HG03558 (cell line): Measurements from ENCODE around the gene IFNA1.
A peak's percentile ranks its signal among the peaks of the same experiment; 100 is the strongest.
"Not testable (repeated sequence)": the region's sequence is repeated elsewhere in the genome, so short reads cannot be mapped to it uniquely, and the experiment has no call there.

Experiments
- ATAC-seq: cut with Tn5 transposase; IDR thresholded peaks from one replicate; pipeline ENCODE4 v1.9.1; 2021; ENCODE audit warnings: moderate number of reproducible peaks; ENCODE audit not compliant: unreplicated experiment; ENCODE audit errors: extremely low read depth

Gene IFNA1

GRCh38 chr9:21440139-21440538 is at the start of gene IFNA1:
Gene IFNA1 (plus strand): TSS chr9:21440439. CDS start chr9:21440508, 69 bp downstream.
- ATAC-seq, result no peak

- peak; percentile 85 for ATAC-seq
These were observed 48.0 kb upstream of the IFNA1 start for GRCh38 chr9:21392270-21392669.

DNA sequence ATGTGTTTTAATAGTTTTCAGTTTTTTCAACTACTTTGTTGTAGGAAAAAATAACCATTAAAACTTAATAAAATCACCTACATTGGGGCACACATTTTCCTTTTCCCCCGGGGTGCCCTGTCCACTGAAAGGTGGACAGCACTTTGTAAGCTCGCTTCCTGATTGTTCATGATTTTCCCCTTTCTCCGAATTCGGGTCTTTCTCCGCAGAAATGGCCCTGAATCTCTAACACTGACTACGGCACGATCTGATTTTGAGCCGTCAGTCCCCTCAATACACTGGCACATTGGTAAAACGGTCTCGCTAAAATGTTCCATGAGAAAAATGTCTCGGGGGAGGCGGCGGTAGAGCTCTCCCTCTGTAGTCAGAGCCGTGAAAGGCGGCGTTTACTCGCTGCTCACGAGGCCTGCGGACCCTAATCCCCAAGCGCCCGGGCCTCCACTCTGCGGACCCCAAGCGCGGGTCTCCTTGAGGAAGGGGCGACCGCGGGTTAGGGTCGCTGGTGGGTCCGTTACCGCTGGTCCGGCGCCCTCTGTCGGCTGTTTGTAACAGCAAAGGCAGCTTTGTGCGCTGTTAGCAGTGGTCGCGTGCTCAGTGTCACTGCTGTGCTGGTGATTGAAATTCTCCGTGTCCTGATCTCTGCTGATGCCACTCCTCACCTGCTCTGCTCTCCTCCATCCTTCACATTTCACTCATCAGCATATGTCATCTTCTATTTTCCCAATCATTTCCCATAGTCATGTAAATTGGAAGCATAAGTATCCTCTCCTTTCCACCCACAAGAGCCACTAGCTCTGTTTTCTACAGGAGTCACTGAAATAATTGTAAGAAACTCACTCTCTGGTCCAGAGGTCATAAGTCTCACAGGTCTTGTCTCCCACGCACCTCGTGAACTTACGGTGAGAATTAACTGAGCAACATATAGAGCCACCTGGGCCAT is 44.2 kb upstream of the IFNA1 start:
- ATAC-seq, result no peak

DNA sequence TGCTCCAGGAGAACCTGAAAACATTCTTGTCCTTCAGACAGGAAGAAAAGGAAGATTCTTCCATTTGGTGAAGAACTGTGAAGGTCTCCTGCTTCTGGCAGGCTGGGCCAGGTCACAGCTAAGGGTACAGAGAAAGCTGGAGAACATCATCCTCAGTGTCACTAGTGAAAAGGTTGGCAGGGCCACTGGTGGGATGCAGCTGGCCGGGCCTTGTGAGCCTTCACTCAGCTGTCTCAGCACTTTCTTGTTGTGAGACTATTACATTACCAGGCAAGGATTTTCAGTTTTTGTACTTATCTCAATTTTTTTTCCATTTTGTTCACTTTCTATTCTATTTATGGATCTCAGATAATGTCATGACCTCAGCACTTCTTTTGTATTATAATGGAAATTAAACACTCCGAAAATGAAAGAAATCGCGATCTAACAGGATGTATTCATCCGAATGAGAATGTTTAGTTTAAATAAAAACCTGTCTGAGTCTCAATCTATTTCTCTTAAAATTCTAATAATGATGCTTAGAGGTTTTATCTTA is 41.2 kb upstream of the IFNA1 start:
- ATAC-seq, result no peak

DNA sequence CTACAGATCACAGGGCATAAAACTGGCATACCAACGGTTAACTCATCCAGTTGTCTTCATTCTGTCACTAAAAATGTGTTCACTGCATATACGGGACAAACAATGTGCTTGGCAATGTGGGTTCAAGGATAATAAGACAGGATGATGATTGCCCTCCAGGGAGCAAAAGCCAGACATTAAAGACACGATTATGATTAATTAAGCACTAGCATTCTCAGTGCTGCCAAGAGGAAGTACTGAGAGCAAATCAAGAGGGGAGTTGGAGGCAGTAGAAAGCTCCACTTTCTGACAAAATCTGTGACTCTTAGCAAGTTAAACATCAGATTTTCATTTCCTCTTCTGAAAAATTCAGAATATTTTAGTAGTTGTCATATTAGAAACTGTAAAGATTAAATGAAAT is 40.3 kb upstream of the IFNA1 start:
- no peak for ATAC-seq

DNA sequence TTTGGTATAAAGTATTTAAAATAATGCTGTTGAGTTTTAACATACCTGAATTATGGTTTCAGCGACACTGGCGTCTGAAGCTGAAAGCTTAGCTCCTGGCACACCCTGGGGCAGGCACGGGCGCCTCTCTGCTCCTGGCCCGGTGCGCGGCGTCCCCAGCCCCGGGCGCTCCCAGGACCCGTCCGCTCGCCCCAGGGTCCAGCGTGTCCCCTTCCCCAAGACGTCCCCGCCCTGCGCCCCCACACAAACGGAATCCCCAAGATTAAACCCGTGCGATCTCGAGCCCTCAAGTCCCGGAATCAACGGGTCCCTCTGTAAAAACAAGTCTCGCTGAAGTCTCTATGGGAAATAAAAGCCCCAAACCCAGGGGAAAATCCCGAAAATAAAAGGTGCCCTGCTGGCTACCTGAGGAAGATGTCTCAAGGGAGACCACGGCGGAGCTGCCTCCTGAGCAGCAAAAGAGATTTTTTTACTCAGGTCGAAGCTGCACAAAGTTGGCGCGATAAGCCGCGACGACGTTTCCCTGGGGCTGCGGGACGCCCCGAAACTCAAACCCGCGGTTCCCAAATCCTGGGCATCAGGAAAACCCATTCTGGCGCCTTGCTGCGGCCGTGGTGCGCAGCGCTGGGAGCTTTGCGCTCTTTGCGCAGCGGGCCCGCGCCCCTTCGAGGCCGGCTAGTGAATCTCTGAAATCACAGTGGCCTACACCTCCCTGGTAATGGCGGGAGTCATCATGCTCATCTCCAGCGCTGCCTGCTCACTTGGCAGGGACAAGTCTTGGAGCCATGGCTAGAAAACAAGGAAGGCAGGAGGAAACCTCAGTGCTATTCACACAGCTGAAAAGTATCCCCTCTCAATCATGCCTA is 37.6 kb upstream of the IFNA1 start:
- ATAC-seq, result no peak

- ATAC-seq, result no peak
These were observed 36.1 kb upstream of the IFNA1 start for GRCh38 chr9:21404146-21404545.

DNA sequence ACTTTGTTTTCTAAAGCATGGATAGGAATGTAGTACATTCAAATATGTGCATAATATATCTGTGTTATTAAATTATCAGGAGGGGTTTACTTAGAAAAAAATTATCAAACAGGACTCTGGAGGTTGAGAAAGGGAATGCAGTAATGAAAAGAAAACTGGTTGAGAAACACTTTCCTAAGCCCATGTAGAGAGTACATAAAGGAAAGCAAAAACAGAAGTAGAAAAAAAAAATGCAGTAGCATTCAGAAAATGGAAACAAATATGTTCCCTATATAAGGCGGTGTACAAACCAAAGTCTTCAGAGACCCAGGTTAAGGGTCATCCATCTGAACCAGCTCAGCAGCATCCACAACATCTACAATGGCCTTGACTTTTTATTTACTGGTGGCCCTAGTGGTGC is 31.4 kb upstream of the IFNA1 start, which contains the start of gene IFNA8:
IFNA8 (plus strand) TSS at position 301 of the 400 bp plus-strand sequence; CDS start at position 361, 60 bp downstream.
- no peak for ATAC-seq

- no peak for ATAC-seq
These were observed 28.1 kb upstream of the IFNA1 start for GRCh38 chr9:21412107-21412506.

- no peak for ATAC-seq
These were observed 27.1 kb upstream of the IFNA1 start for GRCh38 chr9:21413151-21413550.

DNA sequence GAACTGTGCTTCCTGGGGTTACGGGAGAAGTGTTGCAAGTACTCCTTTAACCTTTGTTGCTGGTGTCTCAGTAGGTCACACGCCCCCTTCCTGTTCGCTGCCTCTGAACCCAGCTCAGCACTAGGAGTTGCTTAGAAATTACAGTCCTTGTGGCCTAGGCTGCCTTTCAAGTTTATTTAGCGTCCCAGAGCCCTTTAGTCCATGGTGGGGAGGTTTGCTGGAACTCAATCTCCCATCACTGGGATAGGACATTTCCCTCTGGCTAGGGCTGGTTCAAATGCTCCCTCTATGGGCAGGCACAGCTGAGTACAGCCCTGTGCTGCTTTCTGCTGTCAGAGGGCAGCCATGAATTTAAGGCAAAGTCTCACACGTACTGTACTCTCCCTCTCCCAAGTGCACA is 26.6 kb upstream of the IFNA1 start:
- no peak for ATAC-seq

GRCh38 chr9:21414220-21414940 is 25.9 kb upstream of the IFNA1 start:
- no peak for ATAC-seq

DNA sequence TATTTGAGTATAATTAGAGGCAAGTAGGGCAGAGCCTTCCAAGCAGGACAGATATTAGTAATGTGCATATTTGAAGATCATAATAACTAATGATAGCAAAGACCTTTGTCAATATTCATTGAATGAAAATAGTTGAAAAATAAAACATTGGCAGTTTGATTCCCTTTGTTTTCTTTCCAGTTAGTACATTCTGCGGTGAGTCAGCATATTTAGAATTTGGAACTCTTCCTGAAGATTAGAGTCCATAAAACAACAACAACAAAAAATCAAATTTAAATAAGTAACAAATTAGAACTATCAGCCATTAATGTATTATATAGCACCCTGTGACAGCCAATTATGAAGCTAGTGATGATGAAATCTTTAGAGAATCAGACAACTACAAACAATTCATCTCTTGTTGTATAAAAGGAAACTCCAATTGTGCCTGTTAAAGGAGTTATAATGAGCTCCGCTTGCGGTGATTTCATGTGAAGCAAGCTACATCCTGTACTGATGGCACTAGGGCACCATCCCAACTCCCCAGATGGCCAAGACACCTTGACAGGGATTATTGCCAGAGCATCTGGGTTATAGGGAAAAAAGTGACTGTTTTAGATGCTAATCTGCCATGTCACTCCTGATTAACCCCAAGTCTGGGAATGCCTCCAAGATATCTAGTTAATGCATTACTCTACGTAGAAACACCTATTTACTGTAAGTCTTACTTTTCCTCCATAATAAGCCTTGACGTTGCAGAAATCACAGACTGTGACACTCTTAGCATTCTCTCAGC is 24.6 kb upstream of the IFNA1 start:
- ATAC-seq, result no peak

- no peak for ATAC-seq
These were observed 12.0 kb upstream of the IFNA1 start for GRCh38 chr9:21428235-21428634.

DNA sequence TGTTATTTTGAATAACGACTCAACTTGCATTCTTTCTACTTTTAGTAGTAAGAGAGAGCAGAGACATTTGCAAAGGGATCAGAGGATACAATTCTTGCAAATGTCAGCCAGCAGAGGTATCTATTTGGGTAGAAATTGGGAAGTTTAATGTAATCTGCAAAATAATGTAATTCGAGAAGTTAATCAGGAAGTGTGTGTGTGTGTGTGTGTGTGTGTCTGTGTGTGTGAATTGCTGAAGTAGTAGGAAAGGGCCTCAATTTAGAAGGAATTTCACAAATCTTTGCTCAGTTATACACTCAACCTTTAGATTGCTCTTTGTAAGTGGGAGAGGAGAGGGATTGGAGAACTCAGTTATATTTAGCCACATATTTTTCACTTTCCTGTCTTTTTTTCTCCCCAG is 11.0 kb upstream of the IFNA1 start:
- ATAC-seq, result no peak

DNA sequence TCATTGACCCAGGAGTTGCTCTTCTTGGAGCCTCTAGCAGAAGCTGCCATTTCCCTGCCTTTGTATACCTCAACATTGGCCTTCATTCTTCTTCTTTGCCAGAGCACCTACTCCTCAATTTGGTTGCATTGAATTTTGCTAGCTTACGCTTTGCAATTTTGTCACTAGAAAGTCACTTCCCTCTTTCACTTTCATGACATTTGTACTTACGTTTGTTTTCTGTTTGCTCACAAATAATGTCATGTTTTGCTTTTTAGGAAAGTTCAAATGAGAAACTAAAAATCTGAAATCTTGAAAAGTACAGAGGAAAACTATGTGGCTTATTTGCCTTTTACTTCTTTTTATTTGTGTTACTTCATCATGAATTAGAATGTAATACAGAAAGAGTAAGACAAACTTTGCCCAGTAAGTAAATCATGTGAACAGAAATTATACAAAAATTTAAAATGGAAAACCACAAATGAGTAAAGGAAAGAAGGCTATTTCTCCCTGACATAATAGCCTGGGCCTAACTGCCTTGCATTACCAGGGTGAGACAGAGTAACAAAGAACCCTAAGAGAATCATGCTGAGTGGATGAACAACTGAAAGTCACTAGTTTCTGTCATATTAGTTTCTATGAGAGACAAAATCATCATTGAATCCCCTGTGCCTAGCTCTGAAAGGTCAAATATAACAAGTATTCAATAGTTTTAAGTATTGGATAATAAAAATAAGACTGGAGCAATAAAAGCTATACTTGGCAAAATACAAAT is 7.4 kb upstream of the IFNA1 start:
- peak; percentile 45 for ATAC-seq

DNA sequence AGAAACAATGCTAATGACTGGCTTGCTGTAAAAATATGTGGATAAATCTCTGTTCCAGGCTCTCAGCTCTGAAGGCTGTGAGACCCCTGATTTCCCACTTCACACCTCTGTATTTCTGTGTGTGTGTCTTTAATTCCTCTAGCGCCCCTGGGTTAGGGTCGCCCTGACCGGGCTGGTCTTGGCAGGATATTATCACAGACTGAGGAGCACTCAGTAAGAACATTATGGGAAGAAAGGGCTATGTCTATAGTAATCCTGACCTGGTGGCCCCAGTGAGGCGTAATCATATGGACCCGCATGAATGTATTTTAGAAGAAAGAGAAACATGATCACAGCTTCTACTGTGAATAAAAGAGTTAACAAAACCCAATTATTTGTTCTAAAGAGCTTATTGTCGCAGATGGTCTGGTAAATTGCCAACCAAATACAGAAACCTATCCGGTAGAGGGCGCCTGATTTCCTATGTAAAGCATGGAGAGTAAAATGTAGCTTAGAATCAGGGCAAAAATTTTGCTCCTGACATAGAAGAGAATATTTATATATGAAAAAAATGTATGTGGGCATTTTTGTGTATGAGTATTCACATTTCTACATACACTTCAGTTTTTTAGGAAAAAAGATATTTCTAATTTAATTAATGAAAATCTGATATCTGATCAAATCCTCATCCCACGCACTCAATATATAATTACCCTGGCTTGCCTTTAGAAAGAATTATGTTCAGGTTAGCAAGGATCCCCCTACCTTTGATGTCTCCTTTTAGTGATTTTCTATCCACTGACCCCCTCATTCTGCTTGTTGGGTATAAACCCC is 5.8 kb upstream of the IFNA1 start:
- no peak for ATAC-seq

DNA sequence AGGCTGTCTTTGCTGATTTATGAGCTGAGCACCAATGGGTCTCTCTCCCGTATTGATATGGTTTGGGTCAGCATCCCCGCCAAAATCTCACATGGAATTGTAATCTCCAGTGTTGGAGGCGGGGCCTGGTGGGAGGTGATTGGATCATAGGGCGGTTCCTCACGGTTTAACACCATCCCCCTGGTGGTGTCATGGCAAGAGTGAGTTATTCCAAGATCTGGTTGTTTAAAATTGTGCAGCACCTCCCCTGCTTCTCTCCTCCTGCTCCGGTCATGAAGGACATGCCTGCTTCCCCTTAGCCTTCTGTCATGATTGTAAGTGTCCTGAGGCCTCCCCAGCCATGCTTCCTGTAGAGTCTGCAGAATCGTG is 5.2 kb upstream of the IFNA1 start:
- ATAC-seq, result not testable (repeated sequence)
